NCI-H1105 (cell line): ENCODE measurements around the gene TRAPPC12.
"Not testable (repeated sequence)": the region's sequence is repeated elsewhere in the genome, so short reads cannot be mapped to it uniquely, and the experiment has no call there.

Experiments
- DNase-seq: peaks from one replicate; lab custom pipeline; 2025; lab: John Stamatoyannopoulos, UW

Gene TRAPPC12

GRCh38 chr2:3454005-3454404 lies 74.5 kb downstream of the TRAPPC12 start:
- not testable (repeated sequence) for DNase-seq

GRCh38 chr2:3454802-3455201 lies 75.3 kb downstream of the TRAPPC12 start:
- DNase-seq, result no peak

GRCh38 chr2:3456125-3456524 lies 76.6 kb downstream of the TRAPPC12 start:
- no peak for DNase-seq

GRCh38 chr2:3457524-3458395 lies 78.3 kb downstream of the TRAPPC12 start:
- no peak for DNase-seq

- DNase-seq, result no peak
These were observed 79.1 kb downstream of the TRAPPC12 start for GRCh38 chr2:3458396-3459184.

GRCh38 chr2:3459185-3460015 lies 79.9 kb downstream of the TRAPPC12 start:
- no peak for DNase-seq

GRCh38 chr2:3460156-3460555 lies 80.7 kb downstream of the TRAPPC12 start:
- DNase-seq, result no peak

GRCh38 chr2:3460831-3461800 lies 81.6 kb downstream of the TRAPPC12 start:
- DNase-seq, result no peak

- peak; percentile 8 for DNase-seq
These were observed 82.5 kb downstream of the TRAPPC12 start for GRCh38 chr2:3461801-3462492.

- DNase-seq, result no peak
These were observed 83.1 kb downstream of the TRAPPC12 start for GRCh38 chr2:3462493-3463104.

- DNase-seq, result no peak
These were observed 83.8 kb downstream of the TRAPPC12 start for GRCh38 chr2:3463186-3463835.

GRCh38 chr2:3463944-3464343 lies 84.5 kb downstream of the TRAPPC12 start:
- DNase-seq, result no peak

GRCh38 chr2:3464401-3465005 lies 85.0 kb downstream of the TRAPPC12 start:
- DNase-seq, result no peak

GRCh38 chr2:3465328-3465727 lies 85.8 kb downstream of the TRAPPC12 start:
- DNase-seq, result no peak

- no peak for DNase-seq
These were observed 86.5 kb downstream of the TRAPPC12 start for GRCh38 chr2:3465844-3466481.

- no peak for DNase-seq
These were observed 87.0 kb downstream of the TRAPPC12 start for GRCh38 chr2:3466482-3466863.

GRCh38 chr2:3466966-3467365 lies 87.5 kb downstream of the TRAPPC12 start:
- DNase-seq, result no peak

- no peak for DNase-seq
These were observed 88.2 kb downstream of the TRAPPC12 start for GRCh38 chr2:3467654-3468053.
